Transverse colon (tissue), 4 donors: ENCODE results near the gene DIP2A.

Source experiments
- CTCF ChIP-seq, 5 experiments: fragments of 200-600 bp in 3 of 5; fragments of 450-650 bp in 2 of 5; sonication (generic) in 3 of 5; IDR thresholded peaks; 1 replicate in 2 of 5; 2 replicates in 3 of 5; pipeline ENCODE4 v1.5.1; 2016 to 2017; ENCODE audit warnings: antibody characterized with exemption in 5 of 5, inconsistent platforms in 3 of 5, mild to moderate bottlenecking in 2 of 5, moderate library complexity in 1 of 5
- EP300 ChIP-seq: sonication (generic); formaldehyde crosslinking; IDR thresholded peaks from one replicate; pipeline ENCODE4 v1.6.1; 2017; ENCODE audit warnings: antibody characterized with exemption, low read depth
- POLR2A ChIP-seq: fragments of 450-650 bp; IDR thresholded peaks from one replicate; pipeline ENCODE4 v1.6.1; 2016; ENCODE audit warnings: antibody characterized with exemption, mild to moderate bottlenecking, moderate library complexity
- POLR2AphosphoS5 ChIP-seq, 3 donors: sonication (generic); formaldehyde crosslinking; IDR thresholded peaks; one replicate each; pipeline ENCODE4 v1.6.1; 2016; ENCODE audit warnings: antibody characterized with exemption in 3 of 3

- TF ChIP-seq CTCF (IDR thresholded peaks at IDR 0.05), result no peak
- TF ChIP-seq POLR2A, result no peak
- no peak for TF ChIP-seq POLR2AphosphoS5 (IDR thresholded peaks at IDR 0.05)
- TF ChIP-seq EP300, result no peak
These were observed 109.9 kb downstream of the DIP2A start for GRCh38 chr21:46568562-46568961.
